Measurements from ENCODE around the gene CAMK1G.

The CAMK1G gene

DNA sequence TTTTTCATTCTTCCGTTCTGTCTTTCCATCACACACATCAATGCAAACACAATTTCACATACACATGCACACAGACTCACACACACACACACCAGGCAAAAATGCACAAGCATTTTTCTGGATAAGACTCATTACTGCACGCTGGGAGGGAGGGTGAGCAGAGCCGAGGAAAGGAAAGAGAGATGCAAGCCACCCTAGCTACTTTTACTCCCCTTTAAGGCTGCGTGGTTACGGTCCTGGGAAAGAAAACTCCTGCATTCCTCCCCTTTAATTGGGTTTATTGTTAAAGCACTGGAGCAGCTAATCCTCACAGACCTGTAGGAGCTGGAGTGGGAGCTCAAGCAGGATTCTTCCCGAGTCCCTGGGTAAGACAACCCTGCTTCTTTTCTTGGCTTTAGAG, at the start of gene CAMK1G:
CAMK1G (plus strand) TSS at position 307 of the 400 bp plus-strand sequence. CDS start 11,270 bp downstream, outside the sequence.
- DNase-seq, result no peak

DNA sequence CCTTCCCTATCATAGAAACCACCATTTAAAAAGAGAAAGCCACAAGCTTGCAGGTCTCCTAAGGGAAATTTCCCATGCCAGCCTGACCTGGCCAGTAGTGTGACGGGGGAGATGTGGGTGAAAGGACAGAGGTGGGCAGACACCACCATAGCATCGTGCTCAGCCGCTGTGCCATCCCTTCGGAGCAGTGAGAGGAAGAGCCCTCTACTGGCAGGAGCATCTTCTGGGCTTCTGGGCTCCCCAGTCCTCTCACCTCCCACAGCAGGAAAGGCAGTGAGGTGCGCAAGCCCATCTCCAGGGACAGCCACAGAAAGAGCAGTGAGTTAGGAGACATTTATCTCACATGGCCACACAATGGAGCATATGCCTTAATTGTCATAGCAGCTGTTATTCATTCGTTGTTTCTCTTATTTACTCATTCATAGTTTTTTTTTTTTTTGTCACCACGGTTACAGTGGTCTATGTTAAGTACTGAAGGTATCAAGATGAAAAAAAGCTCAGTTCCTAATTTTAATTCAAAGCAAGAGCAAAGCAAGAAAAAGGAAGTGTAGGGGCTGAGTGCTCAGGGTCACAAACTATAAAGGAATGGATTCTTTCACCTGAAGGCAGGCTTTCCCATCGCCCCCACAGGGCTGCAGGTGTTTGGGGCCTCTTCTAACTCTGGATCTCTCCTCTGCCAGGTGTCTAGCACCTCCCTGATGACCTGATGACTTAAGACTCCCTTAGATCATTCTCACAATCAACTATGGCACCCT, 48.8 kb upstream of the CAMK1G start:
- DNase-seq, result no peak

DNA sequence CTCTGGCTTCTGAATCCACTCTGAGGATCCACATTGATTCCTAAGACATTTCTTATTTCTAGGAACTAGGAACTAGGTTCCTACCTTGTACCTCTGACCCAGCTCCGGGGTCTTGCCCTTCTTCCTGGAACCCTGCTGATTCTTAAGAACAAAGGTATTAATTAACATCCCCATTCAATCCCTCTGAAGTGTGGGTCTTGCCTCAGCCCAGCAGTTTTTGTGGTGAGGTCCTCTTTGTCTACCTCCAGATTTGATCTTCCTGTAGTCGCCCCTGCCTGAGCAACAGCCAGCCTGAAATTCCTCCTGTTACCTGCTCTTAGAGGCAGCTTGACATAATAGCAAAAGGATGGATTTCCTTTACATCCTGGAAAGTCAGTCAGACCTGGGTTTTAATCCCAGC, 46.7 kb upstream of the CAMK1G start:
- DNase-seq, result no peak

DNA sequence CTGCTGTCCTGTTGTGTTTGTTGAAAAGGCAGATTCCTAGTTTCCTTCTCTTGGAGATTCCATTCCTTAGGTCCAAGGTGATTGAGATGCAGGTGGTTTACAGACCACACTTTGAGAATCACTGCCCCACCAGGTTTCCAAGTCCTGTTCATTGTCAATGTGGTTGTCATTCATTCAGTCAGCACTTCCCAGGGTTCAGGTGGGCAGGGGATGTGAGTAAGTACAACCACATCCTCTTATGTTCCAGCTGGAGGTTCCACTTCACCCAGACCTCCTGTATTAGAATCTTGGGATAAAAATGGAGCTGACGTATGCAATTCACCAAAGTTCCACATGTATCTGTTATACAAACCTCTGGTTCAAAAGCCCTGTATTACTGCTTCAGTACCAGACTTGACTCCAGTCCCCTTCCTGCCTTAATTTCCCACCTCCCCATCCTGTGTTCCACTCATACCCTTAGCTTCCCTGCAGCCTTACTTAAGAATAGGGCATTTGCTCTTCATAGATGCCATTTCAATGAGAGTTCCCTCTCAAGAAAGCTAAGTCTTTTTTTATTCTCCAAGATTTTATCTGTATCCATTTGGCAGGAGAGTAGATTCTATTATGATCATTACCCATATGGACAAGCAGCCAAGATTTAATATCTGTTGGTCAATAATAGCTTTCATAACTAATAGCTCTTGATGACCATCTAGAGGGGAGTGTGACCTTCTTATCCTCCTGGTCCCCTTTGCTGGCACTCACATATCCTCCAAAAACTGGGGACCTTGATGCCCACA, 46.0 kb upstream of the CAMK1G start:
- no peak for DNase-seq

DNA sequence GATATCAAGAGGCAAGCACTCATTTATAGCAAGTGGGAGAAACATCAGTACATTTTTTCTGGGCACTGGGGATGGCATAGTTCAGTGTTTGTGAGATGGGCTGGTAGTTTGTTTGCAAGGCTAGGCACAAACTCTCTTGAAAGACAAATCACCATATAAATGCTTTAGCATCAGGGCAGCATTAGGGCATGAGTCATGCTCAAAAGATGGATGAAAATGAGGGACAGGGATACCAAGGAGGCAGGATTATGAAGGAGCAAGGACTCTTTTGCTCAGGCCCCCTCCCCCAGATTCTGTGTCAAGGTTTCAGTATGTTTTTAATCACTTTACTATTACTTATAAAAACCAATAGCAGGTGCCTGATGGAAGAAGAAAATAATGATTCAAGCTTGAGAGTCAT, 43.9 kb upstream of the CAMK1G start:
- no peak for DNase-seq

DNA sequence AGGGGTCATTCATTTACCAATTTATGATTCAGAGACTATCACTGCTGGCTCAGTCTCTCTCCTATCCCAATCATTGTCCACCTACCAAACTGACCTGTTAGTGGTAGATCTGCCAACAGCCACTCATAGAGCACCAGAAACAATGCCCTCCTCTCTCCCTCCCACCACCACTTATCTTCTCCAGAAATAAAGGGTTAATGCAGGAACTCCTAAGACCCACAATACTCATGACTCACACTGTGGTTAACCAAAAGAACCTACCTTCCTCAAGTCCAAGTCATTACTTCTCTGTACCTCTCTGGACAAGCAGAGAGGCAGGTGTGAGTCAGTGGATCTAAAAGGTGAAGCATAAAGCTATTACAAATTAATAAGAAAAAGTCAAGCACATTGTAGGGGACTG, 40.9 kb upstream of the CAMK1G start:
- DNase-seq, result no peak

DNA sequence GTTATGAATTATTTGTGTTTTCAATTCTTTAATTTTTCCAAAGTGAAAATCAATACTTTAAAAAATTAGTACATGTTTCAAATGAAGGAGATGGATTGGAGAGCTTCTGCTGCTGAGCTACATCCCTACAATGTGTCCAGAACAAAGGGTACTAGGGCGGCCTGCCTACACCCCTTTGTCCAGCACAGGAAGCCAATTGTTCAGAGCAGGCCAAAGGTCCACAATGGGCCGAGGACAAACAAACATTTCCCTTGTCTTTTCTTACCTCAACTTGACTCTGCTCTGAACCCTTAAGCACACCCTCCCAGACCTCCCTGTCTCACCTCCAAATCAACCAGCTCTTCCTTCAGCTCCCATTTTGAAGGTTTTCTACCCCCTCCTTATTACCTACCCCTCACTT, 39.4 kb upstream of the CAMK1G start:
- DNase-seq, result no peak

DNA sequence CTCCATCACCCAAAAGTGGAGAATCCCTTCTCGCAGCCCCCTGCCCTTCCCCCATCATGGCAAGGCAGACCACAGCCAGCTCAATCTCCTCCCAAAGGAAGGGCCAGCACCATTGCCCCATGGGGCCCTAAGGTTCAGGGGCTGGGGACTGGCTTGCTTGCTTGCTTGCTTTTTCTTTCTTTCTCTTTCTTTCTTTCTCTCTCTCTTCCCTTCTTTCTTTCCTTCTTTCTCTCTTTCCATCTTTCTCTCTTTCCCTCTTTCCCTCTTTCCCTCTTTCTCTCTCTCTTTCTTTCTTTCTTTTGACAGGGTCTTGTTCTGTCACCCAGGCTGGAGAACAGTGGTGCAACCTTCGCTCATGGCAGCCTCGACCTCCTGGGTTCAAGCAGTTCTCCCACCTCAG, 38.1 kb upstream of the CAMK1G start:
- DNase-seq, result no peak

DNA sequence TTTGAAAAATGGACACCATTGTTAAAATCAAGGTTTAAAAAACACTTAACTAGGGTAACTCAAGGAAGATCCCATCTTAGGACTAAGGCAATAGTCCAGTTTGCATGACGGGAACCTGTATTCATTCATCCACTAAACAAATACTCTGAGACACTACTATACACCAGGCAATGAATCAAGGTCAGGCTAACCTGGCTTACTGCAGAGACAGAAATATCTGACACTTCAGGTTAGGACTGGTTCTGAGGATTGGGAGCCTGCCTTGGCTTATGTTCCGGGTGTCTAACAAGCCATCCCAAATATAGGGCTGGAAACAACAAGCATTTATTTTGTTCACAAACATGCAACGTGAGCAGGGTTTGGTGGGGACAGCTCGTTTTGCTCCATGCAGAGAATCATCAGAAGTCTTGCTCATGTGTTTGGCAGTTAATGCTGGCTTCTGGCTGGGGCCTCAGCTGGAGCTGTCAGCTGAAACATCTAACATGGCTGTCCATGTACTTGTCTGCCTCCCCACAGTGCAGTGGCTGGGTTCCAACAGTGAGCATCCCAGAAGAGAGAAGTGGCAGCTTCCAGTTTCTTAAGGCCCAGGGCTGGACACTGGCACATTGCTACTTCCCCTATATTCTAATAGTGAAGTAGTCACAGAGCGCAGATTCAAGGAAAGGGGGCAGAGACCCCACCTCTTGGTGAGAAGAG, 37.0 kb upstream of the CAMK1G start:
- DNase-seq, result no peak

DNA sequence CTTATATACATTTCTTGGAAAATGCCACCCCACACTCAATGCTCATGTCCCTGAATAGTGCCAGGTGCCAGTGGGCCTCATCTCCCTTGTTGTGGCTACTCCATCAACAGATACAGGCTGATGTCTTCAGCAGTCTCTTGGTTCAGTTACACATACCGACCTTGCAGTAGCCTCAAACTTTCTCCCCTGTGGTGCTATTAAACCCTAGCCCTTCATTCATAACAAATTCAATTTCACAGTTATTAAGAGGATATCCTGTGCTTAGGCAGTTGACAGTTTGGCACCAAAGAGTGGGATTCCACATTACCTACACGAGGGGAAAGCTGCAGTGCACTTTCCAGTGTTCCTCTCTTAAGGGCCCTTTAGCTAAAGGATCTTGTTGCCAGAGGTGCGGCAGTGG, 35.9 kb upstream of the CAMK1G start:
- no peak for DNase-seq

DNA sequence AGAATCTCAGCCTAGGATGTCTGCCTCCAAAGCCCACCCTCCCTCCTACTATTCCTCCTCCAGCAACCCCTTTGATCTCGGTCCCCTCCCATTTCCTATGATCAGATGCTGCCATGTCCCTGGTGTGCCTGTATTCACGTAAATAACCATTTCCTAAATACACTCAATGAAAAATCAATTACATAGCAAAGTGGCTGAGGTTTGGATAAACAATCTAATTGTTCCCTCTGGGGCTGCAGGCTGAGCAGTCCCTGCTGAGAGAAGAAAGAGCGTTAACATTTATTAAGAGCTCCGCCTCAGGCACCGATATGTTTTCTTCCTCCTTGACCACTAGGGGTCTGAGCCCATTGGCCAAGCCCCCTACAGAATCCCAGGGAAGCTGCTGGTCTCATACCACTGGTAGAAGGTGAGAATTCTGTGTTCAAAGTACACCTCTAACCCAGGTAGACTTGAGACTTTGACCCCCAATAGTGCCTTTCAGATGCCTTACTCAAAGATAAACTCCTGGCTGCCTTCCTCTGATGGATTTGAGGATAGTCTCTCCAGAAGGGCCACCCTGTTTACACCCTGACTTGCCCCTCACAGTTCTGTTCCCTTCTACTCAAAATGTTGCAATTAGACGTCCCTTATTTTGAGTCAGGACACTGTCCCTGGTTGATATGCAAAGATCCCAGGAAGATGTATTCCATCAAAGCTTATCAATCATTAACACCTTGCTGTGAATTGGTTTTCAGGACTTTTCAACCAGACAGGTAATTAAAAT, 33.9 kb upstream of the CAMK1G start:
- no peak for DNase-seq

DNA sequence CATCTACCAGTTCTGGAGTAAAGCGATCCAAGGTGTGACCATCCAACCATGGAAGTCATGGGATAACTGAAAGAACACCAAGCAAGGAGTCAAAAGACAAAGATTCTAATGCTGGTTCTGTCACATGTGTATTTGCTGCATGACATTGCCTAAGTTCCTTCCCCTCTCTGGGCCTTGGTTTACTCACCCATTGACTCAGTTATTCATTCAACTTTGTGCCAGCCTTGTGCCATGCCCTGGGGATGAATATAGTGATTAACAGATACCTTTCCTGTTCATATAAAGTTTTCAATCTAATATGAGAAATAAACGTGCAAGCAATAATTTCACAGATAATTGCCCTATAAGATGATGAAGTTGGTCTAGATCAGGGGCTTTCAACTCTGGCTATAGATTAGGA, 33.0 kb upstream of the CAMK1G start:
- DNase-seq, result no peak

DNA sequence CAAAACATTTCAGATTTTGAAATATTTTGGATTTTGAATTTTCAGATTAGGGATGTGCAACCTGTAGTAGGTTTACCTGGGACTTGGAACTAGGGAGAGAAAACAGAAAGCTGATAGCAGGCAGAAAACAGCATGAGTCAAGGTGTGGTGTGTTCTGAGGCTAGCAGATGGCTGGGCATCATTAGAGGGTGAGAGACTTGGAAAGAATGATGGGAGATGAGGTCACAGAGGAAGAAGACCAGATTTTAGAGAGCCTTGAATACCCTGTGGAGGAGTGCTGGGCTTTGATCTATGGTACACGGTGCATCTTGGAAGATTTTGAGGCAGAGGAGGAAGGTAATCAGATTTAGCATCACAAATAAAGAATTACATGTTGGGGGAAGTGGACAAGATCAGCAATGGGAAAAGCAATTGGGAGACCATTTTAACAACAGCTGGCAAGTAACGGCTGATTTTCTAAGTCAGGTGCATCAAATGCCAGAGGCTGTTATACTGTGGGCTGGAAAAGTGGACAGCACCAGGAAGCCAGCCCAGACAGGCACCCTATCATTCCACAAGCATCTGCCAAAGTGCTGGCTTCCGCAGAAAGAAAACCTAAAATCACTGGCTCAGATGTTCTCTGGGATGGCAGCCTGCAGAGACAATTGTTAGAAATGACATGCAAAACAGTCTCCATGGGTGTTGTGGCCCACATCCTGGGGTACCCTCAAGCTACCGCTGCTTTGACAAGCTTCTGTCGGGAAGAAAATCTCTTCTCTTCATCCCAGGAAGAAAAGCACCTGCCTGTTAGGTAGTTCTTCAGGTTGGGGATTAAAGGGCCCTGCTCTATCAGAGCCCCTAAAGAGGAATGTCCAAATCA, 30.9 kb upstream of the CAMK1G start:
- DNase-seq, result no peak

DNA sequence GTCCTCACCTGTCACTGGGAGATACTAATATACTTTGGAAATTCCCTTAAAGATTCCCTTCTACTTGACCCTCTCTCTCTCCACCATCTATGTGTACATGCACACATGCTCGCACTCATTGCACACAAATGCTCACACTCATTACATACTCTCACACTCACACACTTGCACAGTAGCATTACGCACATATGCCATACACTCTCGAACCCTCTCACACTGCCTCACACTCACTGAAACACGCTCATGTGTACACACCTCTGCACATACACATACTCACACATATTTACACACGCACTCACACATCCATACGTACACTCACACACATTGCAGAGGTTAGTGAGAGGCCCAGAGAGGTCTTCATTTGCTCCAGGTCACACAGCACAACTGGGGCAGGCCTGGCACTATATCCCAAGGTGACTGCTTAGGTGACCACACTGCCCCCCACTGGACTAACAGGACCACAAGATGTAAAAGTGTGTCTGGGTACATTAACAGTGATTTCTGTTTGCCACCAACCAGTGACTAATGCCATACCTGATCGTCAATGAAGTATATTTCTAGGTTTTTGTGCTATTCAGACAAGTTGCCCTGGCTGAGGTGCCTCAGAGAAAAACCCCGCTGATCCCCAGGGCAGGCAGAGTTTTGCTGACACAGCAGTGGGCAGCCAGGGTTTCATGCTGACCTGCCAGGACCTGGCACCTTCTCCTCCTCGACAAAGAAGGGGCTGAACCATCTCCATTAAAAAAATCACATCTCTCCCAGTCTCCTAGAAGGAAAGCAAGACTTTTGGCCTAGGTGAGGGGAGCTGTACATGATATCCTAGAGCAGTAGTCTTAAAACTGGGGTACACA, 28.5 kb upstream of the CAMK1G start:
- DNase-seq, result no peak

DNA sequence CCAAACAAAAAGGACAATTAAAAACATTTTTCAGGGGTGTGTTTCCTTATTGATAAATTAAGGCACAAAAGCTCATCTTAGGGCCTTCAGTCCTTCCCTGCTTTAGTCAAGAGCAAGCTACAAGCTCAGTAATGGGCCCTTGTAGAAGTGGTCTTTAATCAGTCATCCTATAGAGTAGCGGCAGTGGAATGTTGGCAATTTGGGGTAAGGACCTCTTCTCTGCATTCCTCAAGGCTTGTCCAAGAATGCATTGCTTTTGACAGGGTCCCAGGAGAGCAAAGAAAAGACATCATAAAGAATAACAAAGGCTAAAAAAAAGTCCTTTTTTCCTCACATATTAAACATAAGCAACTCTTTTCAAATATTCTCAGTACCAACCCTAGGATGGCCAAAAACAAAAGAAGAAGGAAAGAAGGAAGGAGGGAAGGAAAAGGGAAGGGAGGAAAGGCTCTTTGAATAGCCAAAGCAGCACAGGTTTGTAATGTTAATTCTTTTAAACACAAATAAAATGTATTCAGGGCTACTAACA, 27.3 kb upstream of the CAMK1G start:
- DNase-seq, result no peak

DNA sequence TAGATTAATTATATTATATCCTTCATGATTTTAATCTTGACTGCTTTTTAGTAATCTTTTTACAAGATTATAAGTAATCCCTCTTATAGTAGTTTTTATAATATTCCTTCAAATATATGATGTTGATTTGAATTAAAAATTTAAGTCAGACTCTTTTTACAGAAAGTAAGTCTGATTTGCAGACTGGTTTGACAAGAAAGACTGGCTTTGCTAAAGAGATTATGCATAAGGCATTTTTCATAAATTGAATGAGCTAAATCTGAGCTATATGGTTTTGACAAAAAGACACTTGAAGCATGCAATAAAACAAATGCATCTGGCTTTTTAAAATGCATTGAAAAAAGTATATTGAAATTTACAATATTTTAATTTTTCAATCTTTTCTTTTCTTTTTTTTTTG, 26.3 kb upstream of the CAMK1G start:
- no peak for DNase-seq

DNA sequence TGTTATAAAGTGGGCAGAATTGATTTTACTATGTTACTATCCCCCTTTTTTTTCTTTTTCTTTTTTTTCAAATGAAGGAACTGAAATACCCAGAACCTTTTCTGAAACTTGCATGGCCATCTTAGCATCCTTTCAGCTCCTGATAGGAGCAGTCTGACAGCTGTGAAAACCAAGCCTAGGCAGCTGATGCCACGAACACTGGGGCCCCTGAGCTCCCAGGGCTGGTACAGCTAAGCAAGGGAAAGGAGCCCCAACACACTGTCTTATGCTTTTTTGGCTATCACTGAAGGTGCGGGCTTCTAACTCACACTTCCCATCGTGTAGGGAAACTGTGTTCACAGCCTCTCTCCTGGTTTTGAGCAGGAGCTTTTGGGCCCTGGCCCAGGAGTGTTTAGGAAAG, 23.0 kb upstream of the CAMK1G start:
- no peak for DNase-seq

DNA sequence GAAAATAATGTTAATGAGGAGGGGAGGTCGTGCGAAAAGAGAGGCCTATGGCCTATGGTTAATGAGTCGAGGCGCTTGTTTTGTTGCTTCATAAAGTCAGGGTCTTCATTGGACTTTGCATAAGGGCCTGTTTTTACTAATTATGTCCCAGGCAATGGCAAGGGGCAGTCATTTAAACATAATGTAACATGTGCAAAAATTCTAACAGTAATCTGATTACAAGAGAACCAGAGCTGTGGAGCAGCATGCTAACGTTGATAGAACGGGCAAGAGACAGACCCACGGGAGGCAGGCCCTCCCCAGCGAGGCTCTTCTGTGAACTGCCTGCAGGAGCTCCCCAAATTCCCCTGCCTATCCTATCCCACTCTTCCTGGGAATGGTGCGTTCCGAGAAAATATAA, 22.6 kb upstream of the CAMK1G start:
- no peak for DNase-seq

DNA sequence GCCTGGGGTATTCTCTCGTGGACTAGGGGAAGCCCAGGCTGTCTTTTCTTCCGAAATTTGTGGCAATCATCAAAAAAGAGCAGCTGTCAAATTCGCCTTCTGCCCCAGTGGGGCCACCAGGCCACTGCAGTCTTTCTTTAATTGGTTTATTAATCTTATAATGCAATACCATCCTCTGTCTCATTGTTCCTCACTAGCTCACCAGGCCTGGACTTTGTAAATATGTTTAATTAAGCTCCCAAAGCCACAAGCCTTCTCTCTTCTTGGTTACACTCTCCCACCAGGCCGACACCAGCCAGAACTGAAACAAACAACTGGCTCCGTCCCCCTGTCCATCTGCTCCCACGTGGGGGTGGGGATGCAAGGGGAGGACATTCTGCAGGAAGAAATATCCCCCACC, 22.0 kb upstream of the CAMK1G start:
- DNase-seq, result no peak

DNA sequence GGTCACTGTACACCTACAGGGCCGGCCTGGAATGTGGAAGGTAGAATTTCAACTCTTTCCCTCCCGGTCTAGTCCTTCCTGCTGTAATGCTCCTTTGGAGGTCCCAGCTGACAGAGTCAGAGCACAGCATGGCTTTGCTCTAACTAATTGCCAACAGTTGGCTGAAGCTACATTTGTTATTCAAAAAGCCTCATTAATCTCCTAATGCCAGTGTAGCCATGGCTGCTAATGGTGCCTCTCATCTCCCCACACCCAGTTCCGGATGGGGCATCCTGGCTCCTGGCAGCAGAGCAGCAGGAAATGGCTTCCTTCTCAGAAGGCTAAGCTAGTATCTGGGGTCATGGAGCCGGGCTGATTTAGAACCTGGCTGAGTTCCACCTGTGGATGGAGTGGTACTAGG, 18.7 kb upstream of the CAMK1G start:
- no peak for DNase-seq

All from CD4-positive, alpha-beta T cell treated with Interleukin-1 beta for 1 hour (primary cell).